Measurements from ENCODE around the gene KMT2A.

The KMT2A gene

DNA sequence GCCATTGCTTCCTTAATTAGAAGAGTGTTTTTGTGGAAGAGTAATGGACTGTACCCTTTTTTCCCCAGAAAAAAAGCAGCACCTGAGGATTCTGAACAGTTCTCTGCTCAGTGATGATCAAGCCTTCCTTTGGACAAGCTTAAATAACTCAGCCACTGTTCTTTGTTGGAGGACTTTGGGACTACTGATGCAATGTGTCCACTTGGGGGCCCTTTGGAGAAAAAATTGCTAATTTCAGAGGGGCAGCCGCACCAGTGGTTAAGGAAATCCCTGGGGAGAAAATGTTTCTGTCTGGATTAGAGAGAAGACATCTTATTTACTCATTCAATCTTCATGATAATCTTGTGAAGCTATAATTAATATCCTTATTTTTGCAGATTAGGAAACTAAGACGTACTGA is 5.3 kb upstream of the KMT2A start:
- Histone ChIP-seq H3K27ac (ENCODE audit: low read length) (no peak overlapping the region), H3K4me1 (ENCODE audit: low read length) (peaks cover 5% of the 10 kb centered on the region), H3K27me3 (ENCODE audit: low read depth, low read length) (0 out of 2 replicates have a peak, but pooled peaks cover 5% of the 10 kb centered on the region), H3K36me3 (replicated peaks; ENCODE audit: low read depth, low read length) (no peaks in the 10 kb centered on the region), H3K9ac (ENCODE audit: low read length) (no peak overlapping the region), H3K9me3 (ENCODE audit: insufficient read depth, low read length) (no peaks in the 10 kb centered on the region), H3K4me2 (ENCODE audit: low read length) (no peak overlapping the region), H3K79me2 (ENCODE audit: low read length) (no peaks in the 10 kb centered on the region), H4K20me1 (ENCODE audit: insufficient read depth, low read length) (no peaks in the 10 kb centered on the region), H3K4me3 (ENCODE audit: low read length) (no peak overlapping the region), H2AFZ (ENCODE audit: low read depth, low read length) (no peak overlapping the region)
- no peak for TF ChIP-seq EZH2phosphoT487 (IDR thresholded peaks at IDR 0.05; ENCODE audit: low read depth)
- TF ChIP-seq, protein P1, sequence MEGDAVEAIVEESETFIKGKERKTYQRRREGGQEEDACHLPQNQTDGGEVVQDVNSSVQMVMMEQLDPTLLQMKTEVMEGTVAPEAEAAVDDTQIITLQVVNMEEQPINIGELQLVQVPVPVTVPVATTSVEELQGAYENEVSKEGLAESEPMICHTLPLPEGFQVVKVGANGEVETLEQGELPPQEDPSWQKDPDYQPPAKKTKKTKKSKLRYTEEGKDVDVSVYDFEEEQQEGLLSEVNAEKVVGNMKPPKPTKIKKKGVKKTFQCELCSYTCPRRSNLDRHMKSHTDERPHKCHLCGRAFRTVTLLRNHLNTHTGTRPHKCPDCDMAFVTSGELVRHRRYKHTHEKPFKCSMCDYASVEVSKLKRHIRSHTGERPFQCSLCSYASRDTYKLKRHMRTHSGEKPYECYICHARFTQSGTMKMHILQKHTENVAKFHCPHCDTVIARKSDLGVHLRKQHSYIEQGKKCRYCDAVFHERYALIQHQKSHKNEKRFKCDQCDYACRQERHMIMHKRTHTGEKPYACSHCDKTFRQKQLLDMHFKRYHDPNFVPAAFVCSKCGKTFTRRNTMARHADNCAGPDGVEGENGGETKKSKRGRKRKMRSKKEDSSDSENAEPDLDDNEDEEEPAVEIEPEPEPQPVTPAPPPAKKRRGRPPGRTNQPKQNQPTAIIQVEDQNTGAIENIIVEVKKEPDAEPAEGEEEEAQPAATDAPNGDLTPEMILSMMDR (IDR thresholded peaks at IDR 0.05; ENCODE audit: low read depth, low read length) = peak; percentile 37

DNA sequence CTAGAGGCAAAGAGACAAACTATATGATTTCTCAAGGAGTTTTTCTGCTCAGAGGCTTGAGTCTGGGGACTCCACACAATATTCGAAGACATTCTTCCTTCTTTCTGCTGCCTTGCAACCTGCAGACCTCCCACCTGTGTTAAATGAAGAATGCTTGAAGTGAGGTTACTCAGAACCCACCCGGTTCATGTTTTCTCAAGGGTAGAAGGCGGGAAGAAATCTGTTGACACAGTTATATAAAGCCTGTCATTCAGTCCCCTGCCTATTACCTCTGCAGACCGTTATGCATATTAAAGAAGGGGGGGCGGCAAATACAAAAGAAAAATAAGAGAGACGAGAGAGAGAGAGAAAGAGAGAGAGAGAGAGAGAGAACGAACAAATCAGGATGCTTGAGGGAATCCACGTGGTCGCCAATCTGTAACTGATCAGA is 2.2 kb upstream of the KMT2A start:
- H3K27ac ChIP-seq (ENCODE audit: low read length) = no peak overlapping the region
- TF ChIP-seq, protein P1 (IDR thresholded peaks at IDR 0.05; ENCODE audit: low read depth, low read length) = no peak
- no peak for TF ChIP-seq EZH2phosphoT487 (IDR thresholded peaks at IDR 0.05; ENCODE audit: low read depth)

DNA sequence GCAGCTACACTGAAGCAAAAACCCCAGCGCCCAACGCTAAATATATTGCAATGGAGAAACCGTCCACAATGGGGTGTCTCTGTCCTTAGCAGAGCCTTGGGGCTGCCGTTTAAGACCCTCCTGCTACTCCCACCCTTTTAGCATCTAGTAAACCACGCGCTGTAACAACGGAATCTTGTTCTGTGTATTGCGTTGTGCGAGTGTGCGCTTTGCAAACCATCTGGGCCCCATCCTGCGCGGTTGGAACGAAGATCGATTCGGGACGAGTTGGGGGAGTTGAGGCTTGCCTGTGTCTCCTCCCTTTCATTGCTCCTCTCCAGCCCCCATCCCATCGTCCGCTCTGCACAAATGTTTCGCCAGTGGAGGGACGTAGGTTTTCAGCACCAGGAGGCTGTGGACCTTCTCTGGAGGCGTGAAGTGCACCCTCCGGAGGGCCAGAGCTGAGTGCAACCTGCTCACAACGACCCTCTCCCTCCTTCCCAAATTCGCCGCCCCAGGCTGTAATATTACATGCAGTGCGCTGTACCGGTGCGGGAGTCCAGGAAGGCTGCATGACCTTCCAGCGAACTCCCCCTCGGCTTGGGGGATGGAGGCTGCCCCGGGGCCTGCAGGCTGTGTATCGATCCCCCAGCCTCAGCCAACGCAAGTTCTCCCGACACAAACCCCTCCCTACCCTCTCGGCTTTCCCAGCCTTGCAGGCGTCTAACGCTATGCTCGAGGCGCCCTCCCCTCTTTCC is 1.6 kb upstream of the KMT2A start:
- Histone ChIP-seq H3K9ac (ENCODE audit: low read length) (peak overlapping the region; percentile 92), H4K20me1 (ENCODE audit: insufficient read depth, low read length) (peaks cover 22% of the 10 kb centered on the region), H3K4me2 (ENCODE audit: low read length) (peak overlapping the region; percentile 91), H3K27ac (ENCODE audit: low read length) (peak overlapping the region; percentile 84), H3K79me2 (ENCODE audit: low read length) (peaks cover 34% of the 10 kb centered on the region), H3K36me3 (replicated peaks; ENCODE audit: low read depth, low read length) (no peaks in the 10 kb centered on the region), H3K4me3 (ENCODE audit: low read length) (peak overlapping the region; percentile 93), H3K27me3 (ENCODE audit: low read depth, low read length) (0 out of 2 replicates have a peak, but pooled peaks cover 5% of the 10 kb centered on the region), H3K4me1 (ENCODE audit: low read length) (peaks cover 15% of the 10 kb centered on the region), H2AFZ (ENCODE audit: low read depth, low read length) (peak overlapping the region; percentile 81), H3K9me3 (ENCODE audit: insufficient read depth, low read length) (no peaks in the 10 kb centered on the region)
- no peak for TF ChIP-seq EZH2phosphoT487 (IDR thresholded peaks at IDR 0.05; ENCODE audit: low read depth)
- TF ChIP-seq, protein P1 (IDR thresholded peaks at IDR 0.05; ENCODE audit: low read depth, low read length) = peak; percentile 41

More for the DNA sequence above, 2.2 kb upstream of the KMT2A start:
- no peaks in the 10 kb centered on the region for H3K9me3 ChIP-seq (ENCODE audit: insufficient read depth, low read length)
- H3K4me3 ChIP-seq (ENCODE audit: low read length) = peak overlapping the region; percentile 93
- H2AFZ ChIP-seq (ENCODE audit: low read depth, low read length) = peak overlapping the region; percentile 63; the same call in 1 of the 2 replicates
- peaks cover 16% of the 10 kb centered on the region for H4K20me1 ChIP-seq (ENCODE audit: insufficient read depth, low read length)
- peak overlapping the region; percentile 92 for H3K9ac ChIP-seq (ENCODE audit: low read length)
- no peaks in the 10 kb centered on the region for H3K36me3 ChIP-seq (replicated peaks; ENCODE audit: low read depth, low read length)
- H3K27me3 ChIP-seq (ENCODE audit: low read depth, low read length) = 0 out of 2 replicates have a peak, but pooled peaks cover 5% of the 10 kb centered on the region
- peak overlapping the region; percentile 91 for H3K4me2 ChIP-seq (ENCODE audit: low read length)
- H3K4me1 ChIP-seq (ENCODE audit: low read length) = peaks cover 9% of the 10 kb centered on the region
- H3K79me2 ChIP-seq (ENCODE audit: low read length) = peaks cover 28% of the 10 kb centered on the region

DNA sequence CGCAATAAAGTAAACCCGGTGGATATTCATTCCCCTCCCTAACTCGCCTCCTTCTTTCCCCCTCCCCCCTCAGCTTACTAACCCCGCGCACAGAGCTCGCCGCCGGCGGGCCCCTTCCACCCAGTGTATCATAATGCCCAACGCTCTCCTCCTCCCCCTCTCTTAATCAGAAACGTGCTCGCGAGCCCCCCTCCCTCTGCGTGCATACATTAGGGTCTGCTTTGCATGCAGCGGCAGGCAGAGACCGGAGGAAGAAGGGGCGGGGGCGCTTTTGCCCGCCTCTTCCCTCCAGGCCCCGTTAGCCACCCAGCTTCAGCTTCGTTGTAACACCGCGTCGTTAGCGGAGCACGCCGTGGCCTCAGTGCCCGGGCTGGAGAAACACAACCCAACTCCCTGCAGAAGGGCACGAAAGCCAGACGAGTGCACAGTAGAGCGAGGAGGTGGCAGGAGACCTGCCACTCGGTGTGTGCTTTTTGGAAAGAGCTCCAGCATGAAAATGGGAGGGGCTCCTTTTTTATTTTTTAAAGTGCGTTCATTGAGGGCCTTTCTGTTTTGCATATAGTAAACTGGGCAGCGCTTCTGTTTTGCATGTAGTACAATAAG is 901 bp upstream of the KMT2A start:
- Histone ChIP-seq H3K9ac (ENCODE audit: low read length) (peak overlapping the region; percentile 92), H3K27ac (ENCODE audit: low read length) (peak overlapping the region; percentile 84), H3K9me3 (ENCODE audit: insufficient read depth, low read length) (no peaks in the 10 kb centered on the region), H2AFZ (ENCODE audit: low read depth, low read length) (peak overlapping the region; percentile 81), H4K20me1 (ENCODE audit: insufficient read depth, low read length) (peaks cover 29% of the 10 kb centered on the region), H3K4me3 (ENCODE audit: low read length) (peak overlapping the region; percentile 93), H3K4me1 (ENCODE audit: low read length) (peaks cover 22% of the 10 kb centered on the region), H3K79me2 (ENCODE audit: low read length) (peaks cover 41% of the 10 kb centered on the region), H3K4me2 (ENCODE audit: low read length) (peak overlapping the region; percentile 91), H3K27me3 (ENCODE audit: low read depth, low read length) (0 out of 2 replicates have a peak, but pooled peaks cover 5% of the 10 kb centered on the region), H3K36me3 (replicated peaks; ENCODE audit: low read depth, low read length) (peaks cover 5% of the 10 kb centered on the region)
- no peak for TF ChIP-seq EZH2phosphoT487 (IDR thresholded peaks at IDR 0.05; ENCODE audit: low read depth)
- TF ChIP-seq, protein P1 (IDR thresholded peaks at IDR 0.05; ENCODE audit: low read depth, low read length) = no peak
